SK-N-SH treated with all-trans-retinoic acid at 6 μM for 48 hours (cell line): ENCODE data around the gene GPBP1.

Experiments
- ATAC-seq: fragments of 200-7000 bp; cut with Tn5 transposase; 3 replicates; pipeline ENCODE4 v1.9.1; 2020; ENCODE audit warnings: mild to moderate bottlenecking, moderate library complexity
- ARNTL ChIP-seq: fragments of 450-650 bp; formaldehyde crosslinking; IDR thresholded peaks from 2 replicates; pipeline ENCODE4 v1.5.0; 2020; ENCODE audit warnings: low read depth, mild to moderate bottlenecking, moderate library complexity, borderline replicate concordance
- BACH2 ChIP-seq: fragments of 250-450 bp; sonication (Bioruptor Pico); IDR thresholded peaks from 2 replicates; pipeline ENCODE4 v1.9.0; 2021; ENCODE audit warnings: mild to moderate bottlenecking, borderline replicate concordance
- CREB5 ChIP-seq: fragments of 250-450 bp; sonication (Bioruptor Pico); IDR thresholded peaks from 2 replicates; pipeline ENCODE4 v1.5.1; 2020; ENCODE audit warnings: low read depth, mild to moderate bottlenecking, moderate library complexity
- CSRNP3 ChIP-seq: fragments of 250-450 bp; sonication (Bioruptor Pico); IDR thresholded peaks from 2 replicates; pipeline ENCODE4 v1.5.1; 2021; ENCODE audit warnings: mild to moderate bottlenecking, moderate library complexity
- ESRRG ChIP-seq: fragments of 250-450 bp; sonication (Bioruptor Pico); IDR thresholded peaks from 2 replicates; pipeline ENCODE4 v1.6.1; 2021; ENCODE audit warnings: mild to moderate bottlenecking
- GLIS3 ChIP-seq: fragments of 250-450 bp; sonication (Bioruptor Pico); IDR thresholded peaks from 2 replicates; pipeline ENCODE4 v1.5.0; 2020; ENCODE audit warnings: mild to moderate bottlenecking, moderate library complexity
- ISL1 ChIP-seq: fragments of 250-450 bp; sonication (Bioruptor Pico); IDR thresholded peaks from 2 replicates; pipeline ENCODE4 v2.1.2; 2022; ENCODE audit warnings: mild to moderate bottlenecking, moderate library complexity
- PATZ1 ChIP-seq: fragments of 250-450 bp; sonication (Bioruptor Pico); IDR thresholded peaks from 2 replicates; pipeline ENCODE4 v1.8.0; 2020; ENCODE audit warnings: mild to moderate bottlenecking, moderate library complexity, borderline replicate concordance
- POU6F1 ChIP-seq: fragments of 250-450 bp; sonication (Bioruptor Pico); IDR thresholded peaks from 2 replicates; pipeline ENCODE4 v1.8.0; 2021; ENCODE audit warnings: low read depth, mild to moderate bottlenecking, moderate library complexity, borderline replicate concordance
- PPARA ChIP-seq: fragments of 250-450 bp; sonication (Bioruptor Pico); IDR thresholded peaks from 2 replicates; pipeline ENCODE4 v1.5.0; 2020; ENCODE audit warnings: mild to moderate bottlenecking, borderline replicate concordance
- SNAI2 ChIP-seq: fragments of 250-450 bp; sonication (Bioruptor Pico); IDR thresholded peaks from 2 replicates; pipeline ENCODE4 v1.5.0; 2020; ENCODE audit warnings: mild to moderate bottlenecking, moderate library complexity
- TCF4 ChIP-seq: fragments of 250-450 bp; sonication (Bioruptor Pico); IDR thresholded peaks from 2 replicates; pipeline ENCODE4 v1.8.0; 2021; ENCODE audit warnings: mild to moderate bottlenecking, moderate library complexity, borderline replicate concordance
- TOX ChIP-seq: fragments of 250-450 bp; sonication (Bioruptor Pico); IDR thresholded peaks from 2 replicates; pipeline ENCODE4 v1.8.0; 2021; ENCODE audit warnings: mild to moderate bottlenecking, moderate library complexity, borderline replicate concordance
- TSHZ2 ChIP-seq: fragments of 250-450 bp; sonication (Bioruptor Pico); IDR thresholded peaks from 2 replicates; pipeline ENCODE4 v1.5.0; 2020; ENCODE audit warnings: mild to moderate bottlenecking, moderate library complexity
- ZC3H10 ChIP-seq: fragments of 250-450 bp; sonication (Bioruptor Pico); IDR thresholded peaks from 2 replicates; pipeline ENCODE4 v1.5.1; 2021; ENCODE audit warnings: mild to moderate bottlenecking, moderate library complexity
- ZFP3 ChIP-seq: fragments of 250-450 bp; sonication (Bioruptor Pico); IDR thresholded peaks from 2 replicates; pipeline ENCODE4 v1.5.0; 2020; ENCODE audit warnings: mild to moderate bottlenecking, moderate library complexity
- ZFP30 ChIP-seq: fragments of 450-650 bp; formaldehyde crosslinking; IDR thresholded peaks from 2 replicates; pipeline ENCODE4 v1.5.0; 2022; ENCODE audit warnings: mild to moderate bottlenecking, moderate library complexity
- ZNF565 ChIP-seq: fragments of 450-650 bp; formaldehyde crosslinking; conservative IDR thresholded peaks from 2 replicates; pipeline ENCODE4 v1.5.0; 2020; ENCODE audit warnings: low read depth, mild to moderate bottlenecking, moderate library complexity
- ZNF70 ChIP-seq: fragments of 450-650 bp; formaldehyde crosslinking; IDR thresholded peaks from 2 replicates; pipeline ENCODE4 v1.5.0; 2020; ENCODE audit warnings: mild to moderate bottlenecking, moderate library complexity
- ZNF8 ChIP-seq: fragments of 450-650 bp; formaldehyde crosslinking; IDR thresholded peaks from 2 replicates; pipeline ENCODE4 v1.5.0; 2020; ENCODE audit warnings: mild to moderate bottlenecking, moderate library complexity

The GPBP1 gene

DNA sequence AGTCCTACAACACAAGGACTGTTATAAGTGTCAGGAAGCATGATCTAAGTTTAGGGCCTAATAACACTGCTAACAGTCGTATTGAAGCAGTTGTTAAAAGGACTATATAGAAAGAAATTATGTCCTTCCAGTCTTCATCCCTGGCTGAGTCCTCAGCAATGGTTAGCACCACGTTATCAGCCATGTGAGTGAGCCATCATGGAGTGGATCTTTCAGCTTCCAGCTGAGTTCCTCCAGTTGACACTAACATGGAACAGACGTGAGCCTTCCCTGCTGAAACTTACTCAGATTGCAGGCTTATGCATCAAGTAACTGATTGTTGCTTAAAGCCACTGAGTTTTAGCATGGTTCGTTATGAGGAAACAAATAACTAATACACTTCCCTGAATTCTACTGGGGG is 21.5 kb upstream of the GPBP1 start:
- ATAC-seq = no peak
- TF ChIP-seq SNAI2 (no peak), ESRRG (CRISPR knock-in tag) (no peak), ZFP3 (CRISPR knock-in tag) (no peak), TCF4 (CRISPR knock-in tag) (no peak), ZNF565 (no peak), PATZ1 (no peak), ZC3H10 (CRISPR knock-in tag) (no peak), ZNF70 (CRISPR knock-in tag) (no peak), CREB5 (CRISPR knock-in tag) (no peak), TOX (CRISPR knock-in tag) (no peak), GLIS3 (CRISPR knock-in tag) (no peak), ISL1 (no peak), POU6F1 (CRISPR knock-in tag) (no peak)

DNA sequence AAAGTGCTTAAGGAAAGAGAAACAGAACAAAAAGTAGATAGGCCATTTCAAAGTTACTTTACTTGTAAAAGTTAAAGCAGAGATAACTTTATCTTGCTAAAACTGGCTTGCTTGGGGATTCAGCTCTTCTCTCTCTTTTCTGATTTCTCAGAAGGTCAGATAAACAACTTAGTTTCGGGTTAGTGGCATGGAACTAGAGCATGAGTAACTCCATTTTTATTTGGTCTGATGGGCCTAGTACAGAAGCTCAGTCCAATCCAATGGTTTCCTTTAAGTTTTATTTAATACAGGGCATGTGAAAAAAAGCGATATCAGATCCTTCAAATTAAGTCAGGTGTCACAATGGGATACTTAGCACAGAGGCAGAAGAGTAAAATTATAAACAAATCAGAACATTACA is 18.8 kb upstream of the GPBP1 start:
- no peak for ATAC-seq
- TF ChIP-seq ESRRG (CRISPR knock-in tag) (no peak), ISL1 (no peak), CREB5 (CRISPR knock-in tag) (no peak), ZFP3 (CRISPR knock-in tag) (no peak), CSRNP3 (CRISPR knock-in tag) (no peak), ZNF8 (CRISPR knock-in tag) (no peak), POU6F1 (CRISPR knock-in tag) (no peak), BACH2 (CRISPR knock-in tag) (no peak), SNAI2 (no peak), ZFP30 (no peak), PATZ1 (no peak), TOX (CRISPR knock-in tag) (no peak), ZC3H10 (CRISPR knock-in tag) (no peak), TSHZ2 (no peak), ARNTL (CRISPR knock-in tag) (no peak), ZNF70 (CRISPR knock-in tag) (no peak), PPARA (no peak)
